SK-N-SH (cell line): Measurements from ENCODE around the gene PLPP2. TPM values are rescaled to one million over a fixed set of nuclear protein-coding genes. Genes with fewer than 3 reads are reported as not detected.

ENCODE experiments used
- CTCF ChIA-PET: fragments of 300-600, 350-600 bp; formaldehyde crosslinking; extraction: SDS; loops from one replicate; lab custom pipeline; 2021; lab: Yijun Ruan, JAX
- POLR2A ChIA-PET: fragments of 350-600 bp; sonication (Branson Sonifier 250); formaldehyde crosslinking; extraction: SDS; loops from one replicate; lab custom pipeline; 2020; ENCODE audit warnings: antibody characterized with exemption, inconsistent platforms; lab: Yijun Ruan, JAX
- DNase-seq: peaks from one replicate; pipeline ENCODE4 v3.0.0; 2012
- H2AFZ ChIP-seq: fragments of 200-600 bp; sonication (generic); 2 replicates; pipeline ENCODE4 v1.8.1; 2016; ENCODE audit warnings: antibody characterized with exemption, mild to moderate bottlenecking, low read depth
- H3F3A ChIP-seq: fragments of 200-600 bp; sonication (generic); replicated peaks from 2 replicates; pipeline ENCODE3; 2016; ENCODE audit warnings: antibody characterized with exemption, mild to moderate bottlenecking; ENCODE audit not compliant: insufficient read depth
- H3K27ac ChIP-seq, 2 experiments: fragments of 200-500 bp in 1 of 2; fragments of 200-600 bp in 1 of 2; sonication (Bioruptor generic) in 1 of 2; sonication (generic), shearing (Covaris generic) in 1 of 2; 2 replicates each; pipeline versions ENCODE4 v1.5.1 to v1.6.1; 2014 to 2016; ENCODE audit warnings: low read depth in 2 of 2, inconsistent platforms in 1 of 2, low read length in 1 of 2, mild to moderate bottlenecking in 1 of 2, mixed read lengths in 1 of 2
- H3K27me3 ChIP-seq: fragments of 200-600 bp; sonication (generic), shearing (Covaris generic); 2 replicates; pipeline ENCODE4 v1.6.1; 2016; ENCODE audit warnings: mixed run types; ENCODE audit not compliant: insufficient read depth
- H3K36me3 ChIP-seq, 2 experiments: fragments of 200-500 bp in 1 of 2; fragments of 200-600 bp in 1 of 2; sonication (Bioruptor generic) in 1 of 2; sonication (generic) in 1 of 2; replicated peaks in 1 of 2; 2 replicates each; pipeline versions ENCODE3 to v1.5.1; 2014 to 2016; ENCODE audit warnings: low read length in 1 of 2, mild to moderate bottlenecking in 1 of 2; ENCODE audit not compliant: insufficient read depth in 2 of 2, control insufficient read depth in 1 of 2
- H3K4me1 ChIP-seq, 2 experiments: fragments of 200-500 bp in 1 of 2; fragments of 200-600 bp in 1 of 2; sonication (Bioruptor generic) in 1 of 2; sonication (generic), shearing (Covaris generic) in 1 of 2; 2 replicates each; pipeline versions ENCODE4 v1.5.1 to v1.6.1; 2014 to 2016; ENCODE audit warnings: low read depth in 1 of 2, low read length in 1 of 2, mixed run types in 1 of 2; ENCODE audit not compliant: insufficient read depth in 2 of 2, control insufficient read depth in 1 of 2
- H3K4me2 ChIP-seq: fragments of 200-600 bp; sonication (generic), shearing (Covaris generic); 2 replicates; pipeline ENCODE4 v1.6.1; 2017; ENCODE audit warnings: mixed run types
- H3K4me3 ChIP-seq, 2 experiments: fragments of 200-500 bp in 1 of 2; fragments of 200-600 bp in 1 of 2; sonication (Bioruptor generic) in 1 of 2; sonication (generic), shearing (Covaris generic) in 1 of 2; 2 replicates each; pipeline versions ENCODE4 v1.5.1 to v1.8.1; 2014 to 2016; ENCODE audit warnings: low read depth in 2 of 2, inconsistent platforms in 1 of 2, low read length in 1 of 2, mild to moderate bottlenecking in 1 of 2, mixed read lengths in 1 of 2, moderate library complexity in 1 of 2
- H3K79me2 ChIP-seq: fragments of 200-600 bp; sonication (generic); 2 replicates; pipeline ENCODE4 v1.8.1; 2017; ENCODE audit warnings: mild to moderate bottlenecking; ENCODE audit not compliant: insufficient read depth
- H3K9ac ChIP-seq: fragments of 200-600 bp; sonication (generic); 2 replicates; pipeline ENCODE4 v1.6.1; 2017; ENCODE audit warnings: mixed run types
- H3K9me2 ChIP-seq: fragments of 200-600 bp; sonication (generic); 2 replicates; pipeline ENCODE4 v1.6.1; 2017; ENCODE audit warnings: mixed run types
- H3K9me3 ChIP-seq: fragments of 200-600 bp; sonication (generic); 2 replicates; pipeline ENCODE4 v1.6.1; 2017; ENCODE audit warnings: mixed run types, mild to moderate bottlenecking, moderate library complexity
- H4K20me1 ChIP-seq: fragments of 200-600 bp; sonication (generic); 2 replicates; pipeline ENCODE4 v1.6.1; 2017; ENCODE audit warnings: mild to moderate bottlenecking, mixed run types; ENCODE audit not compliant: insufficient read depth
- EZH2phosphoT487 ChIP-seq: fragments of 200-600 bp; sonication (generic); IDR thresholded peaks from 2 replicates; pipeline ENCODE4 v1.6.1; 2017; ENCODE audit warnings: low read depth, mixed run types, mild to moderate bottlenecking, antibody characterized with exemption, moderate library complexity, borderline replicate concordance
- FOXJ3 ChIP-seq: sonication (generic); formaldehyde crosslinking; IDR thresholded peaks from 2 replicates; pipeline ENCODE4 v1.5.1; 2020; ENCODE audit warnings: mild to moderate bottlenecking, missing genetic modification reagents
- FOXM1 ChIP-seq: IDR thresholded peaks from 2 replicates; pipeline ENCODE4 v1.4.0; 2012; ENCODE audit warnings: low read depth, mild to moderate bottlenecking
- GABPA ChIP-seq: IDR thresholded peaks from 2 replicates; pipeline ENCODE4 v1.4.0; 2012; ENCODE audit warnings: low read depth, mild to moderate bottlenecking
- GATA2 ChIP-seq: sonication (generic); formaldehyde crosslinking; IDR thresholded peaks from 2 replicates; pipeline ENCODE4 v1.5.0; 2020; ENCODE audit warnings: mild to moderate bottlenecking, missing genetic modification reagents
- JUND ChIP-seq: IDR thresholded peaks from 2 replicates; pipeline ENCODE4 v1.4.0; 2012
- POLR2AphosphoS5 ChIP-seq: IDR thresholded peaks from 2 replicates; pipeline ENCODE4 v1.6.1; 2012; ENCODE audit warnings: low read depth, low read length
- RCOR1 ChIP-seq: fragments of 150-350 bp; IDR thresholded peaks from 2 replicates; pipeline ENCODE4 v1.6.1; 2017; ENCODE audit warnings: antibody characterized with exemption, low read length
- RFX5 ChIP-seq: IDR thresholded peaks from 2 replicates; pipeline ENCODE4 v1.6.1; 2012; ENCODE audit warnings: mild to moderate bottlenecking, improper control_type of control experiment, low read length
- RXRA ChIP-seq: IDR thresholded peaks from 2 replicates; pipeline ENCODE4 v1.4.0; 2012; ENCODE audit warnings: low read depth, mild to moderate bottlenecking, borderline replicate concordance
- SIN3A ChIP-seq: IDR thresholded peaks from 2 replicates; pipeline ENCODE4 v1.6.1; 2012; ENCODE audit warnings: low read depth, mild to moderate bottlenecking, low read length, moderate library complexity, borderline replicate concordance
- SMC3 ChIP-seq: IDR thresholded peaks from 2 replicates; pipeline ENCODE4 v1.6.1; 2012; ENCODE audit warnings: low read depth, low read length, improper control_type of control experiment
- ZBTB33 ChIP-seq: IDR thresholded peaks from 2 replicates; pipeline ENCODE4 v1.4.0; 2012; ENCODE audit warnings: low read depth, borderline replicate concordance
- WGBS: methylation state at CpG from one replicate; pipeline ENCODE4 v1.1.6; 2017; ENCODE audit warnings: low lambda C conversion rate; 5-methylcytosine and 5-hydroxymethylcytosine counted together
- polyA plus RNA-seq, 3 experiments: library from polyadenylated mRNA; depleted of rRNA; stranded (reverse); fragments of >200 nt; gene quantifications; 2 replicates each; pipeline ENCODE4 v1.2.3, GENCODE V29; 2012
- TF ChIP-seq, protein P1 (sequence below): fragments of 200-600 bp; sonication (generic); IDR thresholded peaks from 2 replicates; pipeline ENCODE4 v1.6.1; 2017; ENCODE audit warnings: antibody characterized with exemption, mild to moderate bottlenecking, moderate library complexity
- TF ChIP-seq, protein P2 (sequence below): fragments of 150-350 bp; IDR thresholded peaks from 2 replicates; pipeline ENCODE4 v1.6.1; 2017; ENCODE audit warnings: antibody characterized with exemption, low read length, low read depth, borderline replicate concordance

PLPP2 gene
- polyA plus RNA-seq, 1 of the 3 experiments (the other 2 are of a cell fraction) = 33.6 TPM

DNA sequence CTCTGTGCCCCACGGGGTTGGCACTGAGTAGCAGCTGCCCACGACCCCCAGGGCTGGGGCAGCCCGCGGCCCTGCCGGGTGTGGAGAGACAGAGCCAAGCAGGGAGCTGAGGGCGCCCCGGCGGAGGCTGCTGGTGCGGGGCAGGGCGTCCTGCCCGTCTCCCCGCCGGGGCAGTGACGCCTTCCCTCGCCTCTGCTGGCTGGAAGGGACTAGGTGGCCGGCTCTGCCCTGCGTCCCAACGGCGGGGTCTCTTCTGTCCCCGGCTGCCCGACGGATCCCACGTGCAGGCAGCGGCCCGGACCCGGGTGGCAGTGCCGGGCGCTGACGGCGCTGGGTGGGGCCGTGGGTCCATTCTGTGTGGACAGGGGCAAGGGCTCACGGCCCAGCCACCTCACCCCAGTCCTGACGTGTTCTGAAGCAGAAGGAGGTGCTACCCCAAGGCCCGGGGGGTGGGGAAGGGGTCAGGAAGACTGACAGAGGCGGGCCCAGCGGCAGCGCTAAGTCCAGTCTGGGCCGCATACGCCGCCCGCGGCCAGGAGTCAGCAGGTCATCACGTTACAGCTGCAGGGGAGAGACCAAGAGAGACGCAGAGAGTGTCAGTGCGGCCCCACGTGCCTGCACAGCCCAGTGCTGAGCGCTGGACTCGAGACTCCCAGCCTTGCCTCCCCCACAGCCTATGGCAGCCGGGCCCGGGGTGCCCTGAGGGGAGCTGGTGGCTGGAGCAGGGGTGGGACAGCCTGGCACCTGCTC lies 15.1 kb upstream of the PLPP2 start:
- WGBS = 95% methylated on average over 25 of the region's 50 CpGs
- peak; percentile 23 for DNase-seq
- 0 out of 2 replicates have a peak, but pooled peaks cover 4% of the 10 kb centered on the region for H3K79me2 ChIP-seq

DNA sequence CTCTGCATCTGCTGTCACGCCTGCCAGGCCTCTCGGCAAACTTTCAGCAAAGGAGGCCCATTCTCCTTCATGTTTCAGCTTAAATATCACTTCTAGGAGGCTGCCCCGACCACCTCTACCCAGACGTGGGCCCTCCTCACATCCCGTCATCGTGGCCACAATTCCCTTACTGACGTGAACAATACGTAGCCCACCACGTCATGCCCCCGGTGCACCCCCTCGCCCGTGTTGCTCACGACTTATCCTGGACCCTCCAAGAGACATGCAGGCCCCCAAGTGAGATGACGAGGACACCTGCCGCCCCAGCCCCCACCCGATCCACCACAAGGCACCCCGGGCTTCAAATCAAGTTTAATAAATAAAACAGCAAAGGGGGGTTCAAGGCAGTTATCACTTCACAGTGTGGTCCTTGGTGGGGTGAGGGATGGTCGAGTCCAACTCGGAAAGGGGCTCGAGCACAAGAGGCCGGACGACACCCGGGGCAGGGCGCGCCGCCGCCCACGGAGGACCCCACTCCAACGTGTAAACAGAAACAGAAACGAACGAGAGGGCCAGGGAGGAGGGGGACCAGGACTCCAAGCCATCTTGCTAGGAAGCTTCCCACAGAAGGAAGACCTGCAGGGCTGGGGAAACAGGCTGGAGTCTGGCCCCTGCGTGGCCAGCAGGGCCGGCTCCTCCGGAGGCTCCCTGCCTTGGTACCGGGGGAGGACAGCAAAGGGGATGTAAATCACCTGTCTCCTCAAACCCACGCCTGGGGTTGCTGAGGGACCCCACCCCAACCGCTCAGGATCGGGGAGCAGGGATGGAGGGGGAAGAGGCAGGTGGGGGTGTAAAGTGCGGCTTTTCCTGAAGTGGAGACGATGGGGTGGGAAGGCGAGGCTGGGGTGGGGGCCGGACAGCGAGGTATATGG lies 14.3 kb upstream of the PLPP2 start:
- POLR2A ChIA-PET = no interaction called here
- 97% methylated on average over 37 of the region's 43 CpGs for WGBS
- no peak overlapping the region for H3K27ac ChIP-seq
- no peak overlapping the region for H2AFZ ChIP-seq
- CTCF ChIA-PET = interaction anchor here (1.1 kb wide), 1 partner anchor 8 kb away, joined by 3 read pairs; no protein-coding TSS in a partner anchor
- no peaks in the 10 kb centered on the region for H3F3A ChIP-seq
- DNase-seq = peak; percentile 29
- TF ChIP-seq SIN3A = no peak
- no peak for TF ChIP-seq GABPA
- TF ChIP-seq SMC3 = no peak
- TF ChIP-seq RCOR1 = no peak
- TF ChIP-seq ZBTB33 = no peak
- TF ChIP-seq RXRA = no peak
- 0 out of 2 replicates have a peak, but pooled peaks cover 4% of the 10 kb centered on the region for H3K79me2 ChIP-seq
- no peak overlapping the region for H3K4me2 ChIP-seq
- H4K20me1 ChIP-seq = no peaks in the 10 kb centered on the region
- no peaks in the 10 kb centered on the region for H3K9me3 ChIP-seq
- H3K9me2 ChIP-seq = no peaks in the 10 kb centered on the region
- no peak overlapping the region for H3K4me3 ChIP-seq
- H3K27me3 ChIP-seq = no peaks in the 10 kb centered on the region
- no peaks in the 10 kb centered on the region for H3K4me1 ChIP-seq
- H3K36me3 ChIP-seq = peaks cover 0 to 35% of the 10 kb centered on the region in 2 experiments
- no peak overlapping the region for H3K9ac ChIP-seq

More for the DNA sequence above, 15.1 kb upstream of the PLPP2 start:
- Histone ChIP-seq H2AFZ (no peak overlapping the region), H3K27me3 (no peaks in the 10 kb centered on the region), H3K9me3 (no peaks in the 10 kb centered on the region), H3K4me2 (no peak overlapping the region), H4K20me1 (no peaks in the 10 kb centered on the region), H3K4me3 (no peak overlapping the region), H3K9ac (no peak overlapping the region), H3K36me3 (peaks cover 0 to 43% of the 10 kb centered on the region in 2 experiments), H3K4me1 (no peaks in the 10 kb centered on the region), H3F3A (no peaks in the 10 kb centered on the region), H3K9me2 (no peaks in the 10 kb centered on the region), H3K27ac (no peak overlapping the region)
- POLR2A ChIA-PET = no interaction called here
- no peak for TF ChIP-seq POLR2AphosphoS5
- TF ChIP-seq, protein P1, sequence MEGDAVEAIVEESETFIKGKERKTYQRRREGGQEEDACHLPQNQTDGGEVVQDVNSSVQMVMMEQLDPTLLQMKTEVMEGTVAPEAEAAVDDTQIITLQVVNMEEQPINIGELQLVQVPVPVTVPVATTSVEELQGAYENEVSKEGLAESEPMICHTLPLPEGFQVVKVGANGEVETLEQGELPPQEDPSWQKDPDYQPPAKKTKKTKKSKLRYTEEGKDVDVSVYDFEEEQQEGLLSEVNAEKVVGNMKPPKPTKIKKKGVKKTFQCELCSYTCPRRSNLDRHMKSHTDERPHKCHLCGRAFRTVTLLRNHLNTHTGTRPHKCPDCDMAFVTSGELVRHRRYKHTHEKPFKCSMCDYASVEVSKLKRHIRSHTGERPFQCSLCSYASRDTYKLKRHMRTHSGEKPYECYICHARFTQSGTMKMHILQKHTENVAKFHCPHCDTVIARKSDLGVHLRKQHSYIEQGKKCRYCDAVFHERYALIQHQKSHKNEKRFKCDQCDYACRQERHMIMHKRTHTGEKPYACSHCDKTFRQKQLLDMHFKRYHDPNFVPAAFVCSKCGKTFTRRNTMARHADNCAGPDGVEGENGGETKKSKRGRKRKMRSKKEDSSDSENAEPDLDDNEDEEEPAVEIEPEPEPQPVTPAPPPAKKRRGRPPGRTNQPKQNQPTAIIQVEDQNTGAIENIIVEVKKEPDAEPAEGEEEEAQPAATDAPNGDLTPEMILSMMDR = no peak
- no peak for TF ChIP-seq RCOR1
- no peak for TF ChIP-seq EZH2phosphoT487
- no peak for TF ChIP-seq JUND
- TF ChIP-seq, protein P2, sequence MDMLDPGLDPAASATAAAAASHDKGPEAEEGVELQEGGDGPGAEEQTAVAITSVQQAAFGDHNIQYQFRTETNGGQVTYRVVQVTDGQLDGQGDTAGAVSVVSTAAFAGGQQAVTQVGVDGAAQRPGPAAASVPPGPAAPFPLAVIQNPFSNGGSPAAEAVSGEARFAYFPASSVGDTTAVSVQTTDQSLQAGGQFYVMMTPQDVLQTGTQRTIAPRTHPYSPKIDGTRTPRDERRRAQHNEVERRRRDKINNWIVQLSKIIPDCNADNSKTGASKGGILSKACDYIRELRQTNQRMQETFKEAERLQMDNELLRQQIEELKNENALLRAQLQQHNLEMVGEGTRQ = no peak
- no peak for TF ChIP-seq RFX5
- TF ChIP-seq FOXM1 = no peak
- no peak for TF ChIP-seq FOXJ3
- TF ChIP-seq GATA2 = no peak
- CTCF ChIA-PET = no interaction called here
